Measurements from ENCODE around the gene PTMS. TPM values are rescaled to one million over a fixed set of nuclear protein-coding genes. Genes with fewer than 3 reads are reported as not detected.

Gene PTMS
- total and polyA plus RNA-seq, 2 of the 13 experiments (the other 11 are each of a cell fraction or from before 2014, with no cell fraction given), result 40.5 to 82.4 TPM

DNA sequence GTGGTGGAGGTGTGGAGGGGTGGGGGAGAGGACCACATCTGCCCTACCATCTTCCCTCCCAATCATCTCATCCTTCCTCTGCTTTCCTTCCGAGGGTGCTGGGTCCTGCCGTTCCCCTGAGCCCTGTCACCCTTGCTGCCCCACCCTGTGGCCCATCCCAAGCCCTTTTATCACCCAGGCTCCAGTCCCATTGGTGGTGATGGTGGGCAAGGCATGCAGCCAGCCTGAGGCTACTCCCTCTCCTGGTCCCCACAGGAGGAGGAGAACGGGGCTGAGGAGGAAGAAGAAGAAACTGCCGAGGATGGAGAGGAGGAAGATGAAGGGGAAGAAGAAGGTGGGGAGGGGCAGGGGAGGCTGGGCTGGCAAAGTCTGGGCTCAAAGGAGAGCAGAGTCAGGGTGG lies 3.5 kb downstream of the PTMS start:
- Histone ChIP-seq H3K27ac (ENCODE audit: extremely low read length, insufficient read depth, low read length) (no peak overlapping the region), H4K20me1 (ENCODE audit: insufficient read depth, low read length) (0 out of 2 replicates have a peak, but pooled peaks cover 6% of the 10 kb centered on the region), H3K4me2 (ENCODE audit: low read depth, low read length) (no peak overlapping the region), H3K4me1 (ENCODE audit: insufficient read depth, low read length) (peaks cover 68% of the 10 kb centered on the region), H3K79me2 (ENCODE audit: insufficient read depth, low read length) (peaks cover 20% of the 10 kb centered on the region), H3K4me3 (replicated peaks in 1 of 3; ENCODE audit: insufficient read depth in 1 of 3, low read depth in 2 of 3, low read length in 3 of 3) (no peak overlapping the region), H3K36me3 (replicated peaks in 1 of 2; ENCODE audit: control insufficient read depth in 1 of 2, insufficient read depth in 2 of 2, low read length in 2 of 2) (peaks cover 0 to 11% of the 10 kb centered on the region in 2 experiments; a peak in 1 of 5 replicates), H3K9me3 (ENCODE audit: low read length) (no peaks in the 10 kb centered on the region), H3K9ac (ENCODE audit: insufficient read depth, low read depth, low read length) (no peak overlapping the region), H3K27me3 (ENCODE audit: control insufficient read depth in 1 of 2, insufficient read depth in 2 of 2, low read length in 2 of 2) (no peaks in the 10 kb centered on the region), H2AFZ (ENCODE audit: low read length) (no peak overlapping the region)
- in situ Hi-C loops (cut with HindIII; ENCODE audit: extremely low pct_ligation_motif_present, low pct_unique_long_range_greater_than_20kb) (no loop called here), intact Hi-C loops (cut with micrococcal nuclease; ENCODE audit: unreplicated experiment) (no loop called here)
- TF ChIP-seq HNF4A (CRISPR knock-in tag; IDR thresholded peaks at IDR 0.05), result no peak
- TF ChIP-seq AKAP8 (CRISPR knock-in tag; IDR thresholded peaks at IDR 0.05), result 0 out of 2 replicates have a peak, but pooled peaks have one; percentile 28
- DNase-seq (ENCODE audit: low spot score), result no peak
- no peak for FAIRE-seq
- WGBS (ENCODE audit: low lambda C conversion rate), result 97% methylated on average over 4 of the region's 4 CpGs
- POLR2A ChIA-PET, result interaction anchor here (0.5 to 8.3 kb wide), 4 partner anchors 9 to 288 kb away, joined by 3 to 162 read pairs (median 8); partner anchors contain the start of genes COPS7A and MLF2
- no TSS peak for BruUV-seq (replicated peaks)
- CTCF ChIA-PET (ENCODE audit: low intra/inter-chr PET ratio, low total read pairs), result no interaction called here
- no peak for ATAC-seq

DNA sequence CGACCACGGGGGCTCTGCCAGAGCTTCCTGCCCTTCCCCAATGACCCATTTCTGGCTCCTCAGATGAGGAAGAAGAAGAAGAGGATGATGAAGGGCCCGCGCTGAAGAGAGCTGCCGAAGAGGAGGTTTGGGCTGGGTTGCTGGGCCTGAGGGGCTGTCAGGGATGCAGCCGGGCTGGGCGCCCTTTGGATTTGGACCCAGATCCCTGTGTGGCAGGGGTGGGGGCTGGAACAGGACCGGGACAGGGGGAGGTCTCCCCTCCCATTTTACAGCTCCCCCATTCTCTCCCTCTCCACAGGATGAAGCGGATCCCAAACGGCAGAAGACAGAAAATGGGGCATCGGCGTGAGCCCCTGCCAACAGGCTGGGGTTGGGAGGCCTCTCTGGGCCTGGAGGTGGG lies 3.9 kb downstream of the PTMS start:
- peaks cover 20% of the 10 kb centered on the region for H3K79me2 ChIP-seq (ENCODE audit: insufficient read depth, low read length)
- H2AFZ ChIP-seq (ENCODE audit: low read length), result no peak overlapping the region
- H3K9ac ChIP-seq (ENCODE audit: insufficient read depth, low read depth, low read length), result no peak overlapping the region
- FAIRE-seq (no peak), ATAC-seq (no peak), DNase-seq (ENCODE audit: low spot score) (no peak)
- H3K27me3 ChIP-seq (ENCODE audit: control insufficient read depth in 1 of 2, insufficient read depth in 2 of 2, low read length in 2 of 2), result no peaks in the 10 kb centered on the region
- peaks cover 68% of the 10 kb centered on the region for H3K4me1 ChIP-seq (ENCODE audit: insufficient read depth, low read length)
- H3K27ac ChIP-seq (ENCODE audit: extremely low read length, insufficient read depth, low read length), result no peak overlapping the region
- no peak overlapping the region for H3K4me2 ChIP-seq (ENCODE audit: low read depth, low read length)
- no TSS peak for BruUV-seq (replicated peaks)
- intact Hi-C loops (cut with micrococcal nuclease; ENCODE audit: unreplicated experiment) (no loop called here), in situ Hi-C loops (cut with HindIII; ENCODE audit: extremely low pct_ligation_motif_present, low pct_unique_long_range_greater_than_20kb) (no loop called here)
- CTCF ChIA-PET (ENCODE audit: low intra/inter-chr PET ratio, low total read pairs), result no interaction called here
- WGBS (ENCODE audit: low lambda C conversion rate), result 96% methylated on average over 8 of the region's 12 CpGs
- POLR2A ChIA-PET, result interaction anchor here (0.5 to 8.3 kb wide), 2 partner anchors 17 to 288 kb away, joined by 3 to 162 read pairs; partner anchors contain the start of gene MLF2
- no peak overlapping the region for H3K4me3 ChIP-seq (replicated peaks in 1 of 3; ENCODE audit: insufficient read depth in 1 of 3, low read depth in 2 of 3, low read length in 3 of 3)
- H3K9me3 ChIP-seq (ENCODE audit: low read length), result no peaks in the 10 kb centered on the region
- H4K20me1 ChIP-seq (ENCODE audit: insufficient read depth, low read length), result 0 out of 2 replicates have a peak, but pooled peaks cover 6% of the 10 kb centered on the region
- H3K36me3 ChIP-seq (replicated peaks in 1 of 2; ENCODE audit: control insufficient read depth in 1 of 2, insufficient read depth in 2 of 2, low read length in 2 of 2), result peaks cover 0 to 11% of the 10 kb centered on the region in 2 experiments; a peak in 1 of 5 replicates
- no peak for TF ChIP-seq PHF21A (CRISPR knock-in tag; IDR thresholded peaks at IDR 0.05)
- TF ChIP-seq, protein P1, sequence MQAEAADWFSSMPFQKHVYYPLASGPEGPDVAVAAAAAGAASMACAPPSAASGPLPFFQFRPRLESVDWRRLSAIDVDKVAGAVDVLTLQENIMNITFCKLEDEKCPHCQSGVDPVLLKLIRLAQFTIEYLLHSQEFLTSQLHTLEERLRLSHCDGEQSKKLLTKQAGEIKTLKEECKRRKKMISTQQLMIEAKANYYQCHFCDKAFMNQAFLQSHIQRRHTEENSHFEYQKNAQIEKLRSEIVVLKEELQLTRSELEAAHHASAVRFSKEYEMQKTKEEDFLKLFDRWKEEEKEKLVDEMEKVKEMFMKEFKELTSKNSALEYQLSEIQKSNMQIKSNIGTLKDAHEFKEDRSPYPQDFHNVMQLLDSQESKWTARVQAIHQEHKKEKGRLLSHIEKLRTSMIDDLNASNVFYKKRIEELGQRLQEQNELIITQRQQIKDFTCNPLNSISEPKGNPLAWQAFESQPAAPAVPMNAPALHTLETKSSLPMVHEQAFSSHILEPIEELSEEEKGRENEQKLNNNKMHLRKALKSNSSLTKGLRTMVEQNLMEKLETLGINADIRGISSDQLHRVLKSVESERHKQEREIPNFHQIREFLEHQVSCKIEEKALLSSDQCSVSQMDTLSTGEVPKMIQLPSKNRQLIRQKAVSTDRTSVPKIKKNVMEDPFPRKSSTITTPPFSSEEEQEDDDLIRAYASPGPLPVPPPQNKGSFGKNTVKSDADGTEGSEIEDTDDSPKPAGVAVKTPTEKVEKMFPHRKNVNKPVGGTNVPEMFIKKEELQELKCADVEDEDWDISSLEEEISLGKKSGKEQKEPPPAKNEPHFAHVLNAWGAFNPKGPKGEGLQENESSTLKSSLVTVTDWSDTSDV (CRISPR knock-in tag; IDR thresholded peaks at IDR 0.05), result no peak
- peak; percentile 19 for TF ChIP-seq RBM22 (optimal IDR thresholded peaks at IDR 0.05; ENCODE audit: low read length)
- TF ChIP-seq, protein P2, sequence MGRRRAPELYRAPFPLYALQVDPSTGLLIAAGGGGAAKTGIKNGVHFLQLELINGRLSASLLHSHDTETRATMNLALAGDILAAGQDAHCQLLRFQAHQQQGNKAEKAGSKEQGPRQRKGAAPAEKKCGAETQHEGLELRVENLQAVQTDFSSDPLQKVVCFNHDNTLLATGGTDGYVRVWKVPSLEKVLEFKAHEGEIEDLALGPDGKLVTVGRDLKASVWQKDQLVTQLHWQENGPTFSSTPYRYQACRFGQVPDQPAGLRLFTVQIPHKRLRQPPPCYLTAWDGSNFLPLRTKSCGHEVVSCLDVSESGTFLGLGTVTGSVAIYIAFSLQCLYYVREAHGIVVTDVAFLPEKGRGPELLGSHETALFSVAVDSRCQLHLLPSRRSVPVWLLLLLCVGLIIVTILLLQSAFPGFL (CRISPR knock-in tag; IDR thresholded peaks at IDR 0.05), result no peak
- no peak for TF ChIP-seq WIZ (CRISPR knock-in tag; IDR thresholded peaks at IDR 0.05)
- no peak for TF ChIP-seq KDM1A (CRISPR knock-in tag; IDR thresholded peaks at IDR 0.05)
- TF ChIP-seq NFAT5 (CRISPR knock-in tag; IDR thresholded peaks at IDR 0.05), result no peak

All from HepG2 (cell line).